ENCODE measurements around the gene CD9. TPM values are rescaled to one million over a fixed set of nuclear protein-coding genes. Genes with fewer than 3 reads are reported as not detected.

Gene CD9
- total and polyA plus RNA-seq, 2 of the 8 experiments (the other 6 are each of a cell fraction or from before 2014, with no cell fraction given): 168 to 319 TPM

GRCh38 chr12:6241495-6241894, 41.3 kb downstream of the CD9 start:
- Histone ChIP-seq H3K4me2 (ENCODE audit: insufficient read depth in 1 of 2, low read depth in 2 of 2, low read length in 2 of 2) (no peak overlapping the region), H3K9ac (replicated peaks in 1 of 4; ENCODE audit: extremely low read depth in 1 of 4, low read depth in 3 of 4, low read length in 3 of 4) (no peak overlapping the region), H2BK5ac (ENCODE audit: low read depth, low read length) (no peak overlapping the region), H3K4me1 (replicated peaks in 1 of 4; ENCODE audit: control insufficient read depth in 3 of 4, insufficient read depth in 4 of 4, low read length in 3 of 4) (no peaks in the 10 kb centered on the region), H2BK120ac (replicated peaks; ENCODE audit: low read depth, low read length) (no peak overlapping the region), H3K27ac (ENCODE audit: low read depth, low read length) (no peak overlapping the region), H3K18ac (ENCODE audit: extremely low read depth, low read length) (no peak overlapping the region), H3K4ac (replicated peaks; ENCODE audit: insufficient read length, low read depth, low read length) (no peak overlapping the region), H4K91ac (replicated peaks; ENCODE audit: insufficient read length, low read length) (no peak overlapping the region), H4K5ac (ENCODE audit: insufficient read length, low read depth, low read length) (no peak overlapping the region), H2AK5ac (ENCODE audit: low read depth, low read length) (no peak overlapping the region), H2BK15ac (ENCODE audit: low read length) (no peak overlapping the region), H4K8ac (ENCODE audit: extremely low read depth, insufficient read depth, low read length) (no peak overlapping the region), H2BK20ac (ENCODE audit: low read length) (no peak overlapping the region), H3K79me2 (ENCODE audit: control insufficient read depth in 1 of 2, insufficient read depth in 2 of 2, low read length in 2 of 2) (no peaks in the 10 kb centered on the region), H3K56ac (replicated peaks; ENCODE audit: insufficient read length, low read depth, low read length) (no peak overlapping the region), H3K27me3 (replicated peaks in 1 of 4; ENCODE audit: control insufficient read depth in 3 of 4, extremely low read depth in 1 of 4, insufficient read depth in 3 of 4, low read length in 3 of 4) (no peaks in the 10 kb centered on the region), H4K20me1 (replicated peaks in 1 of 2; ENCODE audit: control insufficient read depth in 1 of 2, insufficient read depth in 2 of 2, low read length in 2 of 2) (no peaks in the 10 kb centered on the region), H2BK12ac (ENCODE audit: low read depth, low read length) (no peak overlapping the region), H2AFZ (ENCODE audit: low read length) (no peak overlapping the region), H3K9me3 (ENCODE audit: insufficient read depth in 2 of 2, low read depth in 1 of 2, low read length in 1 of 2) (peaks cover 6 to 9% of the 10 kb centered on the region in 2 experiments; a peak in 3 of 4 replicates), H3K23me2 (ENCODE audit: low read depth, low read length) (no peaks in the 10 kb centered on the region), H3K79me1 (ENCODE audit: low read depth, low read length) (no peaks in the 10 kb centered on the region), H3K14ac (ENCODE audit: insufficient read length) (no peak overlapping the region), H3K23ac (ENCODE audit: insufficient read length) (no peak overlapping the region), H3K36me3 (ENCODE audit: control insufficient read depth in 2 of 4, insufficient read depth in 4 of 4, low read length in 3 of 4) (peaks cover 0 to 12% (median 5%) of the 10 kb centered on the region in 4 experiments; a peak in 6 of 8 replicates), H3K4me3 (ENCODE audit: extremely low read depth in 1 of 4, insufficient read depth in 2 of 4, low read depth in 3 of 4, low read length in 4 of 4) (no peak overlapping the region)
- WGBS, 2 experiments (ENCODE audit: extremely low coverage in 1 of 2, insufficient coverage in 1 of 2, insufficient read length in 1 of 2, insufficient replicate concordance in 2 of 2, low coverage in 1 of 2, low lambda C conversion rate in 2 of 2, missing lambda C conversion rate in 1 of 2): 89% methylated on average over 7 of the region's 7 CpGs; no CpG with 5 or more reads in 1 of the 2 experiments
- CTCF ChIA-PET (ENCODE audit: partially characterized antibody): interaction anchor here (0.7 to 3.6 kb wide), 8 partner anchors 9 to 182 kb away, joined by 3 to 22 read pairs (median 3); no protein-coding TSS in a partner anchor
- DNase-seq (ENCODE audit: low read depth in 1 of 2, low spot score in 2 of 2): no peak
- no peak for FAIRE-seq
- TF ChIP-seq GTF2F1 (IDR thresholded peaks at IDR 0.05; ENCODE audit: borderline replicate concordance, low read depth, low read length): no peak
- no peak for TF ChIP-seq EZH2 (IDR thresholded peaks at IDR 0.05; ENCODE audit: low read depth, low read length, severe bottlenecking)
- no peak for TF ChIP-seq E2F6 (IDR thresholded peaks at IDR 0.05)
- TF ChIP-seq BRCA1 (IDR thresholded peaks at IDR 0.05; ENCODE audit: low read depth, low read length): no peak
- TF ChIP-seq SP4 (IDR thresholded peaks at IDR 0.05; ENCODE audit: low read length): no peak
- no peak for TF ChIP-seq CTBP2 (IDR thresholded peaks at IDR 0.05; ENCODE audit: borderline replicate concordance, insufficient read depth, insufficient read length, low read length)
- no peak for TF ChIP-seq ASH2L (IDR thresholded peaks at IDR 0.05; ENCODE audit: low read length)
- no peak for TF ChIP-seq JUN (IDR thresholded peaks at IDR 0.05; ENCODE audit: low read depth, low read length)
- TF ChIP-seq POLR2AphosphoS5 (IDR thresholded peaks at IDR 0.05; ENCODE audit: low read depth, low read length): no peak
- no peak for TF ChIP-seq NANOG (IDR thresholded peaks at IDR 0.05; ENCODE audit: insufficient read depth, low read depth, low read length, poor library complexity, severe bottlenecking)
- TF ChIP-seq SIN3A (conservative IDR thresholded peaks at IDR 0.05 in 1 of 2, IDR thresholded peaks at IDR 0.05 in 1 of 2; ENCODE audit: low read depth in 1 of 2, low read length in 2 of 2): no peak
- POLR2A ChIA-PET (ENCODE audit: partially characterized antibody): interaction anchor here (0.9 to 2.0 kb wide), 6 partner anchors 11 to 52 kb away, joined by 3 to 7 read pairs (median 5); no protein-coding TSS in a partner anchor

All from H1 (cell line).